Neural progenitor cell (in vitro differentiated cells): ENCODE results near the gene ZFYVE9.

Experiments
- CTCF ChIP-seq: fragments of 200-600 bp; sonication (generic); IDR thresholded peaks from 2 replicates; pipeline ENCODE4 v1.5.1; 2017; ENCODE audit warnings: antibody characterized with exemption, mild to moderate bottlenecking
- EZH2 ChIP-seq: fragments of 200-600 bp; sonication (generic); IDR thresholded peaks from 2 replicates; pipeline ENCODE4 v1.6.1; 2017; ENCODE audit warnings: antibody characterized with exemption, mild to moderate bottlenecking, moderate library complexity

DNA sequence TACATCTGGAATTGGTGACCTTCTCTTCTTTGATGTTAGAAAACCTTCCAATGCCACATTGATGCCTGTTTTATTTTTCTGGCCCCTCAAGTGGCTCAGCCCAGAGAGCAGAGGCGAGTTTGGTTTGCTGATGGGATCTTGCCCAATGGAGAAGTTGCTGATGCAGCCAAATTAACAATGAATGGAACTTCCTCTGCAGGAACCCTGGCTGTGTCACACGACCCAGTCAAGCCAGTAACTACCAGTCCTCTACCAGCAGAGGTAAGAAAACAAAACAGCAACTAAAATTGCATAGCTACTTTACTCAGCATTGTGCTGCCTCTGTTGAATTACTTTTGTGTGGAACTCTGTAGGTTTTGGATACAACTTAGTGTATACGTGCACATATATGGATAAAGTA is 126.5 kb downstream of the ZFYVE9 start:
- TF ChIP-seq CTCF (no peak), EZH2 (no peak)
